Spleen (tissue), 11 donors: Measurements from ENCODE around the gene SHISA4. TPM values are rescaled to one million over a fixed set of nuclear protein-coding genes. Genes with fewer than 3 reads are reported as not detected.
A peak's percentile ranks its signal among the peaks of the same experiment; 100 is the strongest.

ENCODE experiments used
- DNase-seq: peaks from one replicate; pipeline ENCODE4 v3.0.0-alpha.2; 2020
- H3K27ac ChIP-seq, 8 donors: fragments of 200-600 bp; sonication (generic) in 7 of 8; 1 replicate in 4 of 8; 2 replicates in 4 of 8; pipeline versions ENCODE4 v1.5.0 to v1.8.0; 2016 to 2021; ENCODE audit warnings: inconsistent platforms in 4 of 8, mild to moderate bottlenecking in 4 of 8, moderate library complexity in 1 of 8
- H3K27me3 ChIP-seq, 7 donors: fragments of 200-600 bp; sonication (generic) in 6 of 7; replicated peaks in 1 of 7; 1 replicate in 4 of 7; 2 replicates in 3 of 7; pipeline versions ENCODE4 v1.5.0 to v1.8.0; 2016 to 2021; ENCODE audit warnings: inconsistent platforms in 3 of 7, mild to moderate bottlenecking in 1 of 7
- H3K36me3 ChIP-seq, 6 donors: fragments of 200-600 bp; sonication (generic) in 5 of 6; 1 replicate in 4 of 6; 2 replicates in 2 of 6; pipeline versions ENCODE4 v1.5.0 to v1.8.0; 2016 to 2021; ENCODE audit warnings: inconsistent platforms in 2 of 6
- H3K4me1 ChIP-seq, 6 donors: fragments of 200-600 bp; sonication (generic) in 5 of 6; 1 replicate in 3 of 6; 2 replicates in 3 of 6; pipeline versions ENCODE4 v1.5.0 to v1.8.0; 2016 to 2021; ENCODE audit warnings: inconsistent platforms in 3 of 6
- H3K4me3 ChIP-seq, 8 donors: fragments of 200-600 bp; sonication (generic) in 7 of 8; 1 replicate in 4 of 8; 2 replicates in 4 of 8; pipeline versions ENCODE4 v1.5.0 to v1.8.0; 2016 to 2021; ENCODE audit warnings: inconsistent platforms in 4 of 8, mild to moderate bottlenecking in 4 of 8, moderate library complexity in 2 of 8
- H3K9me3 ChIP-seq, 8 donors: fragments of 200-600 bp; sonication (generic) in 7 of 8; 1 replicate in 4 of 8; 2 replicates in 4 of 8; pipeline versions ENCODE4 v1.5.0 to v1.8.0; 2016 to 2021; ENCODE audit warnings: inconsistent platforms in 4 of 8
- POLR2A ChIP-seq, 3 donors: fragments of 450-650 bp; IDR thresholded peaks; one replicate each; pipeline ENCODE4 v1.5.1; 2017; ENCODE audit warnings: antibody characterized with exemption in 3 of 3, mild to moderate bottlenecking in 1 of 3
- POLR2AphosphoS5 ChIP-seq, 3 donors: sonication (generic); formaldehyde crosslinking; IDR thresholded peaks; one replicate each; pipeline ENCODE4 v1.5.1; 2017; ENCODE audit warnings: antibody characterized with exemption in 3 of 3
- WGBS, 5 donors: extraction: QIAGEN DNeasy Blood & Tissue Kit in 3 of 5; methylation state at CpG; one replicate each; pipeline versions ENCODE4 v1.1.5 to v1.1.7; 2013 to 2018; 5-methylcytosine and 5-hydroxymethylcytosine counted together
- intact Hi-C: fragments of 100-400 bp; cut with DNase I; formaldehyde crosslinking; loops from one replicate; pipeline ENCODE4 v1.15.0; 2023; ENCODE audit warnings: low total_unique reads
- polyA plus RNA-seq, 3 donors: library from polyadenylated mRNA; stranded (reverse); fragments of 200-250 nt; gene quantifications; one replicate each; pipeline ENCODE4 v1.2.1, GENCODE V29; 2013
- total RNA-seq, 7 donors: library from RNA; depleted of rRNA in 3 of 7; stranded (reverse); fragments of >200 nt in 3 of 7; fragmentation: NEBNext Ultra II Directional in 4 of 7; extraction: Animal tissue kit (Norgen Biotek cat#: 25700) in 4 of 7; gene quantifications; one replicate each; pipeline versions ENCODE4 v1.1.0 to v1.2.1, GENCODE V29; 2016 to 2021
- TF ChIP-seq, protein P1 (sequence below), 11 experiments: fragments of 200-600 bp in 7 of 11; fragments of 450-650 bp in 4 of 11; sonication (generic) in 4 of 11; IDR thresholded peaks in 8 of 11; conservative IDR thresholded peaks in 3 of 11; 1 replicate in 7 of 11; 2 replicates in 4 of 11; pipeline versions ENCODE4 v1.4.0 to v1.8.0; 2016 to 2021; ENCODE audit warnings: antibody characterized with exemption in 11 of 11, inconsistent platforms in 4 of 11, mild to moderate bottlenecking in 1 of 11
- donor health status: healthy with polysubstance abuse.
- donor health status: DM: no; HTN: no; CAD: no; lungs with moderate emphysema.
- donor health status: DM: no; HTN: no; CAD: no.
- donor health status: Bipolar disorder and iron deficiency.
- donor health status: healthy.
- donor health status: DM: no; HTN: no; CAD: no.
- donor health status: DM: yes; HTN: yes; CAD: no.

SHISA4 gene
- total and polyA plus RNA-seq, 10 donors = 3.2 to 13.3 (median 6.2) TPM

DNA sequence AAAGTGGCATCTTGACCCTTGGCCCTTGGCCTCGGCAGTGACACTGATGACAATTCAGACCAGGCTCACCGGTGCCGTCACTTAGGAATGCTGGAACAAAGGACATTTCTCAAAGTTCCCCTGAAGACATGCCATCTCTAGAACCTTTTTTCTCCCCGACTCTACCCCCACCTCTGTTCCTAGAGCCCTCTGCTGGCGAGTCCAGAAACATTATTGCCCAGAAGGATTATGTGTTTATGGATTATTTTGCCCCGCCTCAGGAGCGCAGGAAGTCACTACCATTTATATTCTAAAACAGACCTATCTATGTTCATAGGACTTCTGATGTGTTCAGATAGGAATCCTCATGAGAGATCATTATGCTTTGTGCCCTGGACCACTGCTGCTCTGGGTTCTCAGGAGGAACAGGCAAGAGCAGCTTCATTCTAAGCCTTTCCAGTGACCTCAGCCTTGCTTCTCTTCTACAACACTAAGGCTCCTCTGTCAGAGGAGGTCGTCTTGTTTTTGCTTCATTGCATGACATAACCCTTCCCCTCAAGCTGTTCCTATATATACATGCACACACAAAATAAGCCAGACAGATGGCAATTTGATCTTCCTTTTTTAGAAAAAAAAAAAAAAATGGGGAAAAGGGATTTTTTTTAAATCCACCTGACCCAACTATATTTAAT lies 12.4 kb upstream of the SHISA4 start:
- H3K27me3 ChIP-seq = no peaks in the 10 kb centered on the region
- no peaks in the 10 kb centered on the region for H3K9me3 ChIP-seq
- H3K36me3 ChIP-seq = peaks cover 3 to 59% (median 48%) of the 10 kb centered on the region in 6 donors
- no peak overlapping the region for H3K27ac ChIP-seq
- H3K4me3 ChIP-seq = no peak overlapping the region
- WGBS, 5 donors = 68 to 79% (median 78%) methylated on average over 8 of the region's 8 CpGs
- intact Hi-C loops = no loop called here
- TF ChIP-seq POLR2AphosphoS5 (IDR thresholded peaks at IDR 0.05) (no peak), POLR2A (IDR thresholded peaks at IDR 0.05) (no peak)
- TF ChIP-seq, protein P1, sequence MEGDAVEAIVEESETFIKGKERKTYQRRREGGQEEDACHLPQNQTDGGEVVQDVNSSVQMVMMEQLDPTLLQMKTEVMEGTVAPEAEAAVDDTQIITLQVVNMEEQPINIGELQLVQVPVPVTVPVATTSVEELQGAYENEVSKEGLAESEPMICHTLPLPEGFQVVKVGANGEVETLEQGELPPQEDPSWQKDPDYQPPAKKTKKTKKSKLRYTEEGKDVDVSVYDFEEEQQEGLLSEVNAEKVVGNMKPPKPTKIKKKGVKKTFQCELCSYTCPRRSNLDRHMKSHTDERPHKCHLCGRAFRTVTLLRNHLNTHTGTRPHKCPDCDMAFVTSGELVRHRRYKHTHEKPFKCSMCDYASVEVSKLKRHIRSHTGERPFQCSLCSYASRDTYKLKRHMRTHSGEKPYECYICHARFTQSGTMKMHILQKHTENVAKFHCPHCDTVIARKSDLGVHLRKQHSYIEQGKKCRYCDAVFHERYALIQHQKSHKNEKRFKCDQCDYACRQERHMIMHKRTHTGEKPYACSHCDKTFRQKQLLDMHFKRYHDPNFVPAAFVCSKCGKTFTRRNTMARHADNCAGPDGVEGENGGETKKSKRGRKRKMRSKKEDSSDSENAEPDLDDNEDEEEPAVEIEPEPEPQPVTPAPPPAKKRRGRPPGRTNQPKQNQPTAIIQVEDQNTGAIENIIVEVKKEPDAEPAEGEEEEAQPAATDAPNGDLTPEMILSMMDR (IDR thresholded peaks at IDR 0.05 in 8 of 11, conservative IDR thresholded peaks at IDR 0.05 in 3 of 11) = peak in 1 of 11 experiments; percentile 8
- no peak for DNase-seq
- peaks cover 0 to 7% (median 0%) of the 10 kb centered on the region in 6 donors for H3K4me1 ChIP-seq

DNA sequence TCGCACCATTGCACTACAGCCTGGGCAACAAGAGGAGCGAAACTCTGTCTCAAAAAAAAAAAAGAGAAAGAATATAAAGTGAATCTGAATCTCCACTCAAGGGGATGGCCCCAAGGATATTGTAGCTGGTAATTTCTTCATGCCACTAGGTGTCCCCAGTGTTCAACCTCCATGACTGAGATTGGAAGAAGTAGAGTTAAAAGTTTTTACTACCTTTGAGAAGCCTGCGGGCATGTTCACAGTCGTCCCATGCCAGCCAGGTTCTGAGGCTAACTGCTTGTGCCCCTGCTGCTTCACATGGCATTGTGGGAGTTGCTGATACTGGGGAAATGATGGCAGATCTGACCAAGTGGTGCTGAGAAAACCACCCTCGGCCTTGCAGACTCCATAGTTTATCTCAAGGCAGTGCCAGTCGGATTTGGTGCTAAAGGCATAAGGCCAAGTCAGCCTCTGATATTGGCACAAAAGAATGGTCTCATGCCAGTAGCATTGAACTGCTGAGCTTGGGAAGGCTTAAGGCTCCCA lies 10.8 kb upstream of the SHISA4 start:
- Histone ChIP-seq H3K9me3 (no peaks in the 10 kb centered on the region), H3K36me3 (peaks cover 0 to 42% (median 31%) of the 10 kb centered on the region in 6 donors), H3K27me3 (no peaks in the 10 kb centered on the region), H3K4me1 (peaks cover 0 to 22% (median 0%) of the 10 kb centered on the region in 6 donors), H3K27ac (no peak overlapping the region), H3K4me3 (no peak overlapping the region)
- intact Hi-C loops = no loop called here
- TF ChIP-seq POLR2AphosphoS5 (IDR thresholded peaks at IDR 0.05) (no peak), POLR2A (IDR thresholded peaks at IDR 0.05) (no peak)
- TF ChIP-seq, protein P1 (IDR thresholded peaks at IDR 0.05 in 8 of 11, conservative IDR thresholded peaks at IDR 0.05 in 3 of 11) = peak in 9 of 11 experiments; percentile 24 to 66 (median 44)
- WGBS, 5 donors = 57 to 68% (median 61%) methylated on average over 6 of the region's 6 CpGs
- peak; percentile 54 for DNase-seq

DNA sequence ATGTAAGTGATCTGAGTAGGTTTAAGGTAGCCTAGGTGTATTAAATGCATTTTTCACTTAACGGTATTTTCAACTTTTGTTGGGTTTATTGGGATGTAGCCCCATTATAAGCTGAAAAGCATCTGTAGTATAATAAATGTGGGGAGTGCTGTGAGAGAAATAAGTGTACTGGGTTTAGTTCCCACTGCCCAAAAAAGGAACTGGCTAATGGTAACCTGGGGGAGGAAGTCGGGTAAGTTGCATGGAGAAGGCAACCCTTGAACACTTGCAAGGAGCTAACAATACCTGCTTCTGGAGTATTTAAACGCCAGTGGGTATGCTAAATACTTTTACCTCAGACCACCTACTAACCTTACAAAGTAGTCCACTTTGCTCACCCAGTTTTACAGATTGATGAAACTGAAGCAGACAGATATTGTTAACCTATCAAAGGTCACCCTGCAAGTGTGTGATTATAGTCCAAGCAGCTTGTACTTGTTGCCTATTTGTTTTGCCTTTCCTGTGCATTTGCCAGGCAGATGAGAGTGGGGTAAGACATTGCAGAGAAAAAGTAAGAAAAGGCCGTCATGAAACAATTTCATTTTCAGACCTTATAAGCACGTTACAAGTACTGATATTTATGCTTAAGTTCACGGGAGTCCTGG lies 7.6 kb upstream of the SHISA4 start:
- intact Hi-C loops = loop anchor here (5.0 kb wide), 1 partner anchor 91 kb away; no protein-coding TSS in a partner anchor
- no peak overlapping the region for H3K27ac ChIP-seq
- no peaks in the 10 kb centered on the region for H3K27me3 ChIP-seq
- 70 to 75% (median 72%) methylated on average over 6 of the region's 6 CpGs for WGBS, 5 donors
- no peaks in the 10 kb centered on the region for H3K9me3 ChIP-seq
- H3K4me1 ChIP-seq = peaks cover 0 to 40% (median 14%) of the 10 kb centered on the region in 6 donors
- TF ChIP-seq, protein P1 (IDR thresholded peaks at IDR 0.05 in 8 of 11, conservative IDR thresholded peaks at IDR 0.05 in 3 of 11) = no peak
- TF ChIP-seq POLR2A (IDR thresholded peaks at IDR 0.05) (no peak), POLR2AphosphoS5 (IDR thresholded peaks at IDR 0.05) (no peak)
- no peak for DNase-seq
- no peak overlapping the region for H3K4me3 ChIP-seq
- peaks cover 0 to 11% (median 5%) of the 10 kb centered on the region in 6 donors for H3K36me3 ChIP-seq

DNA sequence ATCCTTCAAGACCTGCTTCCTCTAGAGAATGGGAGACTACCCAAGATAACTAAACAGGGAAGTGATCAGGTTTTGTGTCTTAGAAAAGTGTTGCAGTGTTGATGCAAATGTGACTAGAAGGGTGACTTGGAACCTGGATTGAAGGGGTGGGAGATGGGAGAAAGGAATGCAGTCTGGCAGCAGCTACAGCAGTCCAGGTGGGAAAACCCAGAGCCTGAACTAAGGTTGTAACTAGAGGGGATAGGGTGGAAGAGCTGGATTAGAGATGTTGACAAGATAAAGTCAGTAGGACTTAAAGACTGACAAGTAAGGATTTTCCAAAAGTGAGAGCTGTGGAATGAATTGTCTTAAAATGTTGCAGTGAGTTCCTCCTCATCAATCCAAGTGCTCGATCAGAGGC lies 7.1 kb upstream of the SHISA4 start:
- Histone ChIP-seq H3K4me1 (peaks cover 0 to 40% (median 14%) of the 10 kb centered on the region in 6 donors), H3K27ac (peak overlapping the region in 1 of 8 donors; percentile 78), H3K9me3 (no peaks in the 10 kb centered on the region), H3K4me3 (no peak overlapping the region), H3K27me3 (peaks cover 0 to 2% (median 0%) of the 10 kb centered on the region in 7 donors), H3K36me3 (peaks cover 0 to 6% (median 0%) of the 10 kb centered on the region in 6 donors)
- DNase-seq = no peak
- intact Hi-C loops = loop anchor here (5.0 kb wide), 1 partner anchor 91 kb away; no protein-coding TSS in a partner anchor
- 82 to 95% (median 91%) methylated on average over 1 of the region's 1 CpG for WGBS, 5 donors
- TF ChIP-seq POLR2AphosphoS5 (IDR thresholded peaks at IDR 0.05) (no peak), POLR2A (IDR thresholded peaks at IDR 0.05) (no peak)
- TF ChIP-seq, protein P1 (IDR thresholded peaks at IDR 0.05 in 8 of 11, conservative IDR thresholded peaks at IDR 0.05 in 3 of 11) = no peak
